GM12878 (cell line): ENCODE results near the gene ZNF429. TPM values are rescaled to one million over a fixed set of nuclear protein-coding genes. Genes with fewer than 3 reads are reported as not detected.
"Not testable (repeated sequence)": the region's sequence is repeated elsewhere in the genome, so short reads cannot be mapped to it uniquely, and the experiment has no call there.

Experiments
- ATAC-seq: fragments of 200-7000 bp; cut with Tn5 transposase; 3 replicates; pipeline ENCODE4 v1.9.1; 2020; ENCODE audit warnings: mild to moderate bottlenecking, moderate library complexity
- BruUV-seq: library from RNA; stranded (reverse); fragments of 400-500 nt; replicated peaks from 2 replicates; lab custom pipeline; 2021; lab: Mats Ljungman, UMichigan
- CTCF ChIA-PET: fragments of 300-600 bp; sonication (Branson Sonifier 250); formaldehyde crosslinking; extraction: SDS; loops from one replicate; lab custom pipeline; 2021; ENCODE audit warnings: inconsistent platforms; lab: Yijun Ruan, JAX
- POLR2A ChIA-PET: fragments of 350-600 bp; formaldehyde crosslinking; extraction: SDS; loops from one replicate; lab custom pipeline; 2021; ENCODE audit warnings: inconsistent platforms; lab: Charles Lee
- RAD21 ChIA-PET: fragments of 300-600 bp; sonication (Branson Sonifier 250); formaldehyde crosslinking; loops from one replicate; lab custom pipeline; 2023; ENCODE audit warnings: antibody characterized with exemption; ENCODE audit not compliant: unreplicated experiment; lab: Charles Lee
- SMC1A ChIA-PET: fragments of 300-600 bp; sonication (Branson Sonifier 250); formaldehyde crosslinking; loops from one replicate; lab custom pipeline; 2023; ENCODE audit not compliant: unreplicated experiment, uncharacterized antibody; lab: Charles Lee
- DNase-seq: peaks from one replicate; pipeline ENCODE4 v3.0.0-alpha.2; 2011; ENCODE audit warnings: low read depth, low spot score
- FAIRE-seq: peaks from 3 replicates; lab custom pipeline; 2011; peaks lifted over from hg19 to GRCh38; lab: Jason Lieb, UNC
- H2AFZ ChIP-seq: 2 replicates; pipeline ENCODE4 v1.6.0; 2011; ENCODE audit warnings: low read depth, low read length, control low read depth; ENCODE audit not compliant: control insufficient read depth
- H3K27ac ChIP-seq: 2 replicates; pipeline ENCODE4 v1.5.1; 2011; ENCODE audit warnings: control low read depth; ENCODE audit not compliant: control insufficient read depth, insufficient read depth
- H3K27me3 ChIP-seq, 2 experiments: replicated peaks in 1 of 2; 2 replicates each; pipeline versions ENCODE4 v1.6.0 to v1.6.1; 2011; ENCODE audit warnings: low read length in 1 of 2; ENCODE audit not compliant: control insufficient read depth in 2 of 2, insufficient read depth in 2 of 2
- H3K36me3 ChIP-seq, 2 experiments: 2 replicates each; pipeline ENCODE4 v1.5.1; 2011; ENCODE audit warnings: low read length in 1 of 2; ENCODE audit not compliant: control insufficient read depth in 2 of 2, insufficient read depth in 2 of 2
- H3K4me1 ChIP-seq: 2 replicates; pipeline ENCODE4 v1.6.1; 2011; ENCODE audit warnings: mild to moderate bottlenecking, low read length, moderate library complexity, mixed read lengths; ENCODE audit not compliant: control insufficient read depth, insufficient read depth
- H3K4me2 ChIP-seq: 2 replicates; pipeline ENCODE4 v1.6.0; 2011; ENCODE audit warnings: control low read depth; ENCODE audit not compliant: control insufficient read depth, insufficient read depth
- H3K4me3 ChIP-seq: fragments of 200-600 bp; sonication (generic); 2 replicates; pipeline ENCODE4 v1.5.1; 2016
- H3K79me2 ChIP-seq: 2 replicates; pipeline ENCODE4 v1.6.0; 2011; ENCODE audit warnings: low read length; ENCODE audit not compliant: control insufficient read depth, insufficient read depth
- H3K9ac ChIP-seq: 2 replicates; pipeline ENCODE4 v1.8.0; 2011; ENCODE audit warnings: low read length, control low read depth, mixed read lengths; ENCODE audit not compliant: control insufficient read depth, insufficient read depth
- H3K9me3 ChIP-seq: replicated peaks from 3 replicates; pipeline ENCODE4 v1.5.1; 2011; ENCODE audit warnings: mild to moderate bottlenecking, low read length; ENCODE audit not compliant: control insufficient read depth, insufficient read depth
- H4K20me1 ChIP-seq: 2 replicates; pipeline ENCODE4 v1.6.0; 2011; ENCODE audit not compliant: control insufficient read depth, insufficient read depth
- GABPA ChIP-seq: IDR thresholded peaks from 2 replicates; pipeline ENCODE4 v1.6.1; 2014; ENCODE audit warnings: antibody characterized with exemption, low read depth, mild to moderate bottlenecking, inconsistent platforms
- IRF3 ChIP-seq: fragments of 450-650 bp; IDR thresholded peaks from 2 replicates; pipeline ENCODE4 v1.6.1; 2014; ENCODE audit warnings: mild to moderate bottlenecking
- JUNB ChIP-seq: IDR thresholded peaks from 2 replicates; pipeline ENCODE4 v1.6.1; 2016; ENCODE audit warnings: antibody characterized with exemption, mild to moderate bottlenecking
- KAT2A ChIP-seq: conservative IDR thresholded peaks from 2 replicates; pipeline ENCODE4 v1.6.1; 2011; ENCODE audit warnings: low read depth, low read length; ENCODE audit not compliant: control insufficient read depth
- MEF2A ChIP-seq: IDR thresholded peaks from 2 replicates; pipeline ENCODE4 v1.6.1; 2011; ENCODE audit warnings: low read depth, mild to moderate bottlenecking, low read length, moderate library complexity; ENCODE audit not compliant: insufficient read depth
- NBN ChIP-seq: fragments of 450-650 bp; IDR thresholded peaks from 2 replicates; pipeline ENCODE4 v1.6.1; 2016
- NFIC ChIP-seq: IDR thresholded peaks from 2 replicates; pipeline ENCODE4 v1.6.1; 2012; ENCODE audit warnings: low read depth, mild to moderate bottlenecking, inconsistent platforms, low read length, moderate library complexity
- SKIL ChIP-seq: fragments of 450-650 bp; IDR thresholded peaks from 2 replicates; pipeline ENCODE4 v1.6.1; 2017; ENCODE audit warnings: mild to moderate bottlenecking, low read depth, inconsistent platforms; ENCODE audit not compliant: poor library complexity, severe bottlenecking
- SRF ChIP-seq, 2 experiments: IDR thresholded peaks; 2 replicates each; pipeline ENCODE4 v1.6.1; 2011; ENCODE audit warnings: low read depth in 2 of 2, low read length in 2 of 2, mild to moderate bottlenecking in 1 of 2, moderate library complexity in 1 of 2
- USF1 ChIP-seq: IDR thresholded peaks from 2 replicates; pipeline ENCODE4 v1.6.1; 2011; ENCODE audit warnings: borderline replicate concordance, low read depth, mild to moderate bottlenecking, moderate library complexity, mixed read lengths, low read length; ENCODE audit not compliant: insufficient read depth; ENCODE audit errors: extremely low read length
- ZNF622 ChIP-seq: fragments of 450-650 bp; IDR thresholded peaks from 2 replicates; pipeline ENCODE4 v1.6.1; 2017; ENCODE audit warnings: mild to moderate bottlenecking, inconsistent platforms
- WGBS: methylation state at CpG from one replicate; pipeline ENCODE4 v1.1.6; 2016; ENCODE audit warnings: low lambda C conversion rate; ENCODE audit not compliant: insufficient replicate concordance, insufficient coverage; ENCODE audit errors: missing lambda C conversion rate; 5-methylcytosine and 5-hydroxymethylcytosine counted together
- in situ Hi-C: fragments of 300-500 bp; cut with MboI; formaldehyde crosslinking; loops from 9 replicates; pipeline ENCODE4 v1.14.3; 2018; ENCODE audit warnings: mixed read lengths
- intact Hi-C: fragments of 100-400 bp; cut with micrococcal nuclease; formaldehyde crosslinking; loops from one replicate; pipeline ENCODE4 v1.14.2; 2022; ENCODE audit not compliant: unreplicated experiment
- polyA plus RNA-seq, 11 experiments: library from polyadenylated mRNA; depleted of rRNA in 4 of 11; unstranded in 6 of 11; stranded (reverse) in 5 of 11; fragments of >200 nt; fragmentation: Nextera tagmentation in 4 of 11; fragmentation: Illumina TruSeq in 1 of 11; extraction: Ambion mirVana in 4 of 11; extraction: Trizol in 1 of 11; gene quantifications; 1 replicate in 1 of 11; 2 replicates in 10 of 11; pipeline versions ENCODE4 v1.2.1 to v1.2.3, GENCODE V29; 2011 to 2016; ENCODE audit warnings: inconsistent platforms in 2 of 11, missing spikeins in 2 of 11, low read depth in 1 of 11
- total RNA-seq, 4 experiments: library from RNA; depleted of rRNA in 3 of 4; stranded (reverse); fragments of >200 nt in 3 of 4; fragmentation: Illumina TruSeq in 1 of 4; extraction: Trizol in 1 of 4; gene quantifications; 2 replicates each; pipeline versions ENCODE4 v1.2.1 to v1.2.3, GENCODE V29; 2013 to 2021

ZNF429 gene
- total and polyA plus RNA-seq, 10 of the 15 experiments (the other 5 are each of a cell fraction or from before 2014, with no cell fraction given), result 1.4 to 4.3 (median 2.8) TPM

- FAIRE-seq, CTCF ChIA-PET, H4K20me1 ChIP-seq, H3K9me3 ChIP-seq, H3K4me2 ChIP-seq, intact Hi-C loops, DNase-seq, H3K4me1 ChIP-seq, RAD21 ChIA-PET, ATAC-seq, H3K36me3 ChIP-seq, H3K27ac ChIP-seq, in situ Hi-C loops, H3K27me3 ChIP-seq, H3K9ac ChIP-seq, H2AFZ ChIP-seq, H3K4me3 ChIP-seq, H3K79me2 ChIP-seq, POLR2A ChIA-PET, SMC1A ChIA-PET, BruUV-seq: not testable (repeated sequence)
- 34% methylated on average over 11 of the region's 11 CpGs for WGBS
These were observed 97.4 kb downstream of the ZNF429 start for GRCh38 chr19:21602659-21603430.

- no peak overlapping the region for H2AFZ ChIP-seq
- H3K9ac ChIP-seq, result no peak overlapping the region
- ATAC-seq (no peak), FAIRE-seq (no peak), DNase-seq (no peak)
- H3K36me3 ChIP-seq, result no peaks in the 10 kb centered on the region
- no peaks in the 10 kb centered on the region; the same call in 2 of the 3 replicates for H3K9me3 ChIP-seq
- H3K4me2 ChIP-seq, result no peak overlapping the region
- CTCF ChIA-PET, result no interaction called here
- RAD21 ChIA-PET, result no interaction called here
- no peaks in the 10 kb centered on the region for H4K20me1 ChIP-seq
- POLR2A ChIA-PET, result no interaction called here
- no peaks in the 10 kb centered on the region for H3K27me3 ChIP-seq
- in situ Hi-C loops, result no loop called here
- no peak overlapping the region for H3K4me3 ChIP-seq
- intact Hi-C loops, result no loop called here
- H3K79me2 ChIP-seq, result no peaks in the 10 kb centered on the region
- no peak overlapping the region for H3K27ac ChIP-seq
- no peaks in the 10 kb centered on the region for H3K4me1 ChIP-seq
- SMC1A ChIA-PET, result no interaction called here
- 34% methylated on average over 8 of the region's 8 CpGs for WGBS
- BruUV-seq, result no TSS peak
- TF ChIP-seq IRF3 (no peak), KAT2A (no peak), NFIC (no peak), USF1 (no peak), NBN (no peak), SKIL (no peak), SRF (IDR thresholded peaks at IDR 0.05; ENCODE audit: low read depth in 2 of 2, low read length in 2 of 2) (no peak), JUNB (no peak), ZNF622 (no peak), GABPA (no peak), MEF2A (no peak)
These were observed 98.2 kb downstream of the ZNF429 start for GRCh38 chr19:21603431-21604231.
